CMK (cell line): ENCODE results near the gene MEIOB.
"Not testable (repeated sequence)": the region's sequence is repeated elsewhere in the genome, so short reads cannot be mapped to it uniquely, and the experiment has no call there.

Experiments
- DNase-seq: peaks from one replicate; pipeline ENCODE4 v3.0.0-alpha.2; 2010; ENCODE audit warnings: low read depth

MEIOB gene

GRCh38 chr16:1906846-1907165, 34.8 kb upstream of the MEIOB start:
- no peak for DNase-seq

DNA sequence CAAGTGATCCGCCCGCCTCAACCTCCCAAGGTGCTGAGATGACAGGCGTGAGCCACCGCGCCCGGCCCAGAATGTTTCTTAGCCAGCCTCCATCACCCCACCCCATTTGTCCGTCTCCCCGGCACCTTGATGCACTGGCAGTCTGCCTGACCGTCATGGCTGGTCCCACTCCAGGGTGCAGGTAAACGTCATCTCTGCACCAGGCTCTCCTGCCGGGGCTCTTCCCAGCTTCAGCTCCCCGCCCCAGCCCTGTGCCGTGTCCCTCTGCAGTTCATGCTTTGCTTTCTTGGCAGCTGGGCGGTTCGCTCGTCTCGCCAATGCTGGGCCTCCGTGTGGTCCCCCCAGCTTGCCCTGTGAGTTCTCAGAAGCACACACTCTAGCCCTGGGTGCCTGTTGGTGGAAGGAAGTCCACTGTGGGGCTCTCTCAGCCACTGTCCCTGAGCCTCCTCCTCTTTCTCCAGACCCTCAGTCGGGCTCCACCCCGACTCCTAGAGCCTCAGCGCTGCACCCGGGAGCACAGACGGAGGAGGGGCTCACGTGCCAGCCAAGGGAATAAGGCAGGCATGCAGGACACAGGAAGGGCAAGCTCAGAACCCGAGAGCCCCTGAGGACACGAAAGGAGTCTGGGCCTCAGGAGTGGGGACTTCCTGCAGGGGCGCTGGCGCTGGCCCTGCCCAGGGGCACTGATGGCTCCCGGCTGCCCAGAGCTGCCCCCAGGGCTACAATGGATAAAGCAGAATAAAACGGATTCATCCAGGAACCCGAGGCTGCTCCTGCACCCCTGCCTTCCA, 34.3 kb upstream of the MEIOB start:
- DNase-seq: no peak

GRCh38 chr16:1903845-1904840, 32.2 kb upstream of the MEIOB start:
- no peak for DNase-seq

- no peak for DNase-seq
Observed at GRCh38 chr16:1903220-1903574, 31.2 kb upstream of the MEIOB start.

GRCh38 chr16:1902547-1903219, 30.7 kb upstream of the MEIOB start:
- no peak for DNase-seq

GRCh38 chr16:1900452-1900774, 28.4 kb upstream of the MEIOB start:
- DNase-seq: no peak

- DNase-seq: no peak
Observed at GRCh38 chr16:1899641-1900451, 27.9 kb upstream of the MEIOB start.

DNA sequence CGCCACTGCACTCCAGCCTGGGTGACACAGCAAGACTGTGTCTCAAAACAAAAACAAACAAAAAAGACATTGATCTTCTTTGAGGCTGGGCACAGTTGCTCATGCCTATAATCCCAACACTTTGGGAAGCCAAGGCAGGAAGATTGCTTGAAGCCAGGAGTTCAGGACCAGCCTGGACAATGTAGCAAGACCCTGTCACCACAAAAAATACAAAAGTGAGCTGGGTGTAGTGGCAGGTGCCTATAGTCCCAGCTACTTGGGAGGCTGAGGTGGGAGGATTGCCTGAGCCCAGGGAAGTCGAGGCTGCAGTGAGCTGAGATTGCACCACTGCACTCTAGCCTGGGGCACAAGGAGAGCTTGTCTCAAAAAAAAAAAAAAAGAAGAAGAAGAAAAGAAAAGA, 25.7 kb upstream of the MEIOB start:
- DNase-seq: not testable (repeated sequence)

- no peak for DNase-seq
Observed at GRCh38 chr16:1895949-1896675, 24.1 kb upstream of the MEIOB start.

DNA sequence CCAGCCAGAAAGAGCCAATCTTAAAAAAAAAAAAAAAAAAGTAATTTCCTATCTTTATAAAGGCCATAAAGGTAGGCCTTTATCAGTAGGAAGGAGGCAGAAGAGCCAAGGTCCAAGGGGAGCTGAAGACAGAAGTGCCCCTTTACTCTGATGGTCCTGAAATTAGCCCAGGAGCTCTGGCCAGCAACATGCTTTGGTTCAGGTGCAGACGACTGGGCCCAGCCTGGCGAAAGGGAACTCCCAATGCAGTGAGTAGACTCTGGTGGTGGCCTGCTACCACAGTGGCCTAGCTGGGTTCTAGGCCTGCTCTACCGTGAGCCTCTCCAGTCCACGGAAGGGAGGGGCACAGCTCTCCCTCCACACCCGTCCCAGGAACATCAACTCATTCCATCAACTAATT, 23.1 kb upstream of the MEIOB start:
- DNase-seq: no peak

DNA sequence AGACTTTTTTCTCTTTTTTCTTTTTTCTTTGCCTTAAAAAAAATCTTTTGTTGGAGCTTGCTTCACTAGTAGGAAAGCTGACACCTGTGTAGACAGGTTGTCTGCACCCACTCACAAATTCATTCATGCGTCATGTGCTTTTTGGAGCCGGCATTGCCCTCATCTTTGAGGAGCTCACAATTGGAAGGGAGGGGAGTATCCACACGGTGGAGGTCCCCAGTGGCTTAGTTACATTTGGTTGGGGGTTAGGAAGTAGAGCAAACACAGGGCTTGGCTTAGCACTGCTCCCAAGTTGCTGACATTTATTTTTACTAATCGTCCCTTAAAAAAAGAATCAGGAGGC, 18.7 kb upstream of the MEIOB start:
- DNase-seq: no peak

- DNase-seq: no peak
Observed at GRCh38 chr16:1890024-1890707, 18.2 kb upstream of the MEIOB start.

GRCh38 chr16:1887711-1888354, 15.9 kb upstream of the MEIOB start:
- no peak for DNase-seq

- DNase-seq: no peak
Observed at GRCh38 chr16:1884889-1885288, 12.9 kb upstream of the MEIOB start.

- DNase-seq: no peak
Observed at GRCh38 chr16:1884155-1884760, 12.3 kb upstream of the MEIOB start.

DNA sequence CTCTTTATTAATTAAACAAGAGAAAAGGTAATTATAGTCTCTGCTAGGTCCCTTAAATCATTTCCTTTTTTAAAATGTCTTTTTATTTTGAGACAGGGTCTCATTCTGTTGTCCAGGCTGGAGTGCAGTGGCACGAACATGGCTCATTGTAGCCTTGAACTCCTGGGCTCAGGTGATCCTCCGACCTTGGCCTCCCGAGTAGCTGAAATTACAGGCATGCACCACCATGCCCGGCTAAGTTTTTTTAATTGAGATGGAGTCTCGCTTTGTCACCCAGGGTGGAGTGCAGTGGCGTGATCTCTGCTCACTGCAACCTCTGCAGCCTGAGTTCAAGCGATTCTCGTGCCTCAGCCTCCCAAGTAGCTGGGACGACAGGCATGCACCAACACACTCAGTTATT, 9.2 kb upstream of the MEIOB start:
- DNase-seq: not testable (repeated sequence)

- no peak for DNase-seq
Observed at GRCh38 chr16:1879477-1879876, 7.5 kb upstream of the MEIOB start.

DNA sequence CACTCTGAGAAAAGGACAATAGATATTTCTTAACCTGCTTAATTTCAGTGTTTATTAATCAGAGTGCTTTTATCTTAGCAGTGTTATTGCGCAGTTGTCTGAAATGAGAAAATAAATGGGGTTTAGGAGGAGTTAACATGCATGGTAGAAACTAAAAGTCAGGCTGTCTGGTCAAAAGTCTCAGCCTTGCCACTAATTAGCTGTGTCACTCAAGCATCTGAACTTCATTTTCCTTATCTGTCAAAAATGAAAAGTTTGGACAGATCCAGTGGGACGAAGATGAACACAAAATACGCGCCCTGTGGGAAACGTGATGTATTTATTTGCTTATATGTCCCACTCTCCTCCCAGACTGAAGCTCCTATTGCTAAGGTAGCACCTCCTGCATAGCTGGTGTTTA, 6.3 kb upstream of the MEIOB start:
- no peak for DNase-seq

DNA sequence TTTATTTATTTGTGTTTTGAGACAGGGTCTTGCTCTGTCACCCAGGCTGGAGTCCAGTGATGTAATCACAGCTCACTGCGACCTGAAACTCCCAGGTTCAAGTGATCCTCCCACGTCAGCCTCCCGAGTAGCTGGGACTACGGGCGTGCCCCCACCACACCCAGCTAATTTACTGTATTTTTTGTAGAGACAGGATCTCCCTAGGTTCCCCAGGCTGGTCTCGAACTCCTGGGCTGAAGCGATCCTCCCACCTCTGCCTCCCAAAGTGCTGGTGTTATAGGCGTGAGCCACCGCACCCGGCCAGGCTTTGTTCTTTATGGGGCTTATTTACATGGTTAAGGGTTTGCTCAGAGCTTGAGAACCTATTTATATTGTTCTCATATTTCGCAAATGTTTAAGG, 5.8 kb upstream of the MEIOB start:
- no peak for DNase-seq

- no peak for DNase-seq
Observed at GRCh38 chr16:1877089-1877488, 5.1 kb upstream of the MEIOB start.
